Transverse colon (tissue), 4 donors: Measurements from ENCODE around the gene PRKCB. TPM values are rescaled to one million over a fixed set of nuclear protein-coding genes. Genes with fewer than 3 reads are reported as not detected.

Experiments
- DNase-seq: peaks from one replicate; pipeline ENCODE4 v3.0.0-alpha.2; 2019
- H3K27ac ChIP-seq, 4 donors: fragments of 200-600 bp; sonication (generic); 2 replicates each; pipeline ENCODE4 v1.5.1; 2016 to 2018; ENCODE audit warnings: inconsistent platforms in 4 of 4
- H3K27me3 ChIP-seq: fragments of 200-600 bp; sonication (generic); 2 replicates; pipeline ENCODE4 v1.5.1; 2017; ENCODE audit warnings: inconsistent platforms
- H3K36me3 ChIP-seq, 4 donors: fragments of 200-600 bp; sonication (generic); 2 replicates each; pipeline ENCODE4 v1.5.1; 2017 to 2019; ENCODE audit warnings: inconsistent platforms in 4 of 4
- H3K4me1 ChIP-seq, 4 donors: fragments of 200-600 bp; sonication (generic); 2 replicates each; pipeline ENCODE4 v1.5.1; 2017 to 2020; ENCODE audit warnings: inconsistent platforms in 4 of 4
- H3K4me3 ChIP-seq, 4 donors: fragments of 200-600 bp; sonication (generic); 1 replicate in 1 of 4; 2 replicates in 3 of 4; pipeline versions ENCODE4 v1.5.1 to v1.6.1; 2017 to 2019; ENCODE audit warnings: inconsistent platforms in 4 of 4
- H3K9me3 ChIP-seq, 2 donors: fragments of 200-600 bp; sonication (generic); 2 replicates each; pipeline ENCODE4 v1.5.1; 2017 to 2019; ENCODE audit warnings: inconsistent platforms in 2 of 2
- EP300 ChIP-seq: sonication (generic); formaldehyde crosslinking; IDR thresholded peaks from one replicate; pipeline ENCODE4 v1.6.1; 2017; ENCODE audit warnings: antibody characterized with exemption, low read depth
- POLR2A ChIP-seq: fragments of 450-650 bp; IDR thresholded peaks from one replicate; pipeline ENCODE4 v1.6.1; 2016; ENCODE audit warnings: antibody characterized with exemption, mild to moderate bottlenecking, moderate library complexity
- POLR2AphosphoS5 ChIP-seq, 3 donors: sonication (generic); formaldehyde crosslinking; IDR thresholded peaks; one replicate each; pipeline ENCODE4 v1.6.1; 2016; ENCODE audit warnings: antibody characterized with exemption in 3 of 3
- WGBS, 2 donors: methylation state at CpG; one replicate each; pipeline ENCODE4 v1.1.5; 2018; ENCODE audit warnings: low coverage in 1 of 2; 5-methylcytosine and 5-hydroxymethylcytosine counted together
- in situ Hi-C, 4 donors: fragments of 200-750 bp; cut with MboI; loops; one replicate each; pipeline versions ENCODE4 v1.15.0 to v1.15.1; 2017; ENCODE audit warnings: low sequenced_read_pairs in 3 of 4, low pct_ligation_motif_present in 1 of 4, low pct_unique_long_range_greater_than_20kb in 1 of 4
- intact Hi-C: fragments of 100-400 bp; cut with DNase I; formaldehyde crosslinking; loops from one replicate; pipeline ENCODE4 v1.15.1; 2023; ENCODE audit warnings: low total_unique reads
- total RNA-seq, 4 donors: library from RNA; depleted of rRNA; stranded (reverse); fragments of >200 nt; gene quantifications; one replicate each; pipeline ENCODE4 v1.1.0, GENCODE V29; 2016
- TF ChIP-seq, protein P1 (sequence below), 5 experiments: fragments of 200-600 bp in 3 of 5; fragments of 450-650 bp in 2 of 5; sonication (generic) in 3 of 5; IDR thresholded peaks; 1 replicate in 2 of 5; 2 replicates in 3 of 5; pipeline ENCODE4 v1.5.1; 2016 to 2017; ENCODE audit warnings: antibody characterized with exemption in 5 of 5, inconsistent platforms in 3 of 5, mild to moderate bottlenecking in 2 of 5, moderate library complexity in 1 of 5

The PRKCB gene
- total RNA-seq, 4 donors from 2014 or later, result 9.0 to 28.3 (median 15.2) TPM

- in situ Hi-C loops (no loop called here), intact Hi-C loops (loop anchor here (10.0 kb wide), 1 partner anchor 83 kb away; the partner anchor contains the start of gene PRKCB)
- DNase-seq, result no peak
- no peak for TF ChIP-seq POLR2A
- no peak for TF ChIP-seq EP300
- TF ChIP-seq, protein P1, sequence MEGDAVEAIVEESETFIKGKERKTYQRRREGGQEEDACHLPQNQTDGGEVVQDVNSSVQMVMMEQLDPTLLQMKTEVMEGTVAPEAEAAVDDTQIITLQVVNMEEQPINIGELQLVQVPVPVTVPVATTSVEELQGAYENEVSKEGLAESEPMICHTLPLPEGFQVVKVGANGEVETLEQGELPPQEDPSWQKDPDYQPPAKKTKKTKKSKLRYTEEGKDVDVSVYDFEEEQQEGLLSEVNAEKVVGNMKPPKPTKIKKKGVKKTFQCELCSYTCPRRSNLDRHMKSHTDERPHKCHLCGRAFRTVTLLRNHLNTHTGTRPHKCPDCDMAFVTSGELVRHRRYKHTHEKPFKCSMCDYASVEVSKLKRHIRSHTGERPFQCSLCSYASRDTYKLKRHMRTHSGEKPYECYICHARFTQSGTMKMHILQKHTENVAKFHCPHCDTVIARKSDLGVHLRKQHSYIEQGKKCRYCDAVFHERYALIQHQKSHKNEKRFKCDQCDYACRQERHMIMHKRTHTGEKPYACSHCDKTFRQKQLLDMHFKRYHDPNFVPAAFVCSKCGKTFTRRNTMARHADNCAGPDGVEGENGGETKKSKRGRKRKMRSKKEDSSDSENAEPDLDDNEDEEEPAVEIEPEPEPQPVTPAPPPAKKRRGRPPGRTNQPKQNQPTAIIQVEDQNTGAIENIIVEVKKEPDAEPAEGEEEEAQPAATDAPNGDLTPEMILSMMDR (IDR thresholded peaks at IDR 0.05), result no peak
- no peak for TF ChIP-seq POLR2AphosphoS5 (IDR thresholded peaks at IDR 0.05)
- H3K27me3 ChIP-seq, result no peaks in the 10 kb centered on the region
- H3K4me1 ChIP-seq, result no peaks in the 10 kb centered on the region
- H3K9me3 ChIP-seq, result no peaks in the 10 kb centered on the region
- H3K4me3 ChIP-seq, result no peak overlapping the region
- 80 to 95% methylated on average over 2 to 6 of the region's 6 CpGs for WGBS, 2 donors
- no peaks in the 10 kb centered on the region for H3K36me3 ChIP-seq
- no peak overlapping the region for H3K27ac ChIP-seq
Measured at GRCh38 chr16:23917621-23918020, 81.8 kb downstream of the PRKCB start.

GRCh38 chr16:23920446-23920845 lies 84.7 kb downstream of the PRKCB start:
- TF ChIP-seq POLR2AphosphoS5 (IDR thresholded peaks at IDR 0.05) (no peak), EP300 (no peak), POLR2A (no peak)
- no peak overlapping the region for H3K27ac ChIP-seq
- WGBS, 2 donors, result 80 to 91% methylated on average over 1 to 2 of the region's 2 CpGs
- H3K4me1 ChIP-seq, result no peaks in the 10 kb centered on the region
- DNase-seq, result no peak
- no peaks in the 10 kb centered on the region for H3K9me3 ChIP-seq
- in situ Hi-C loops (no loop called here), intact Hi-C loops (no loop called here)
- no peak overlapping the region for H3K4me3 ChIP-seq
- no peaks in the 10 kb centered on the region for H3K36me3 ChIP-seq
- no peaks in the 10 kb centered on the region for H3K27me3 ChIP-seq

GRCh38 chr16:23920899-23921298 lies 85.1 kb downstream of the PRKCB start:
- intact Hi-C loops (no loop called here), in situ Hi-C loops (no loop called here)
- no peaks in the 10 kb centered on the region for H3K4me1 ChIP-seq
- H3K36me3 ChIP-seq, result no peaks in the 10 kb centered on the region
- H3K4me3 ChIP-seq, result no peak overlapping the region
- no peaks in the 10 kb centered on the region for H3K27me3 ChIP-seq
- WGBS, 2 donors, result 83% methylated on average over 3 of the region's 3 CpGs; no CpG with 5 or more reads in 1 of the 2 donors
- no peak overlapping the region for H3K27ac ChIP-seq
- DNase-seq, result no peak
- no peaks in the 10 kb centered on the region for H3K9me3 ChIP-seq
- TF ChIP-seq EP300 (no peak), POLR2AphosphoS5 (IDR thresholded peaks at IDR 0.05) (no peak), POLR2A (no peak)
- TF ChIP-seq, protein P1 (IDR thresholded peaks at IDR 0.05), result no peak

- DNase-seq, result no peak
- no peak for TF ChIP-seq POLR2A
- no peak for TF ChIP-seq POLR2AphosphoS5 (IDR thresholded peaks at IDR 0.05)
- TF ChIP-seq, protein P1 (IDR thresholded peaks at IDR 0.05), result no peak
- no peak for TF ChIP-seq EP300
- Histone ChIP-seq H3K27ac (no peak overlapping the region), H3K36me3 (no peaks in the 10 kb centered on the region), H3K4me3 (no peak overlapping the region), H3K9me3 (no peaks in the 10 kb centered on the region), H3K27me3 (no peaks in the 10 kb centered on the region), H3K4me1 (no peaks in the 10 kb centered on the region)
- intact Hi-C loops (no loop called here), in situ Hi-C loops (no loop called here)
Measured at GRCh38 chr16:23922406-23922805, 86.6 kb downstream of the PRKCB start.

DNA sequence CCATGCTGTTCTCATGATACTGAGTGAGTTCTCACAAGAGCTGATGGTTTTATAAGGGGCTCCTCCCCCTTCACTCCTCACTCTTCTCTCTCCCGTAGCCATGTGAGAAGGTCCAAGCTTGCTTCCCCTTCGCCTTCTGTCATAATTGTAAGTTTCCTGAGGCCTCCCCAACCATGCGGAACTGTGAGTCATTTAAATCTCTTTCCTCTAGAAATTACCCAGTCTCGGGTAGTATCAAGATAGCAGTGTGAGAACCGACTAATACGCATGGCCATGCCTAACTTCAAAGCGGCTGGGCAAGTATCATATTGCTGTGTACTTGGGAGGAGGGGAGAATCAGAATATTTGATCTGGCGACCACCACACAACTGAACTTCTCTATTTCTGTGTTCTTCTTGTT lies 88.3 kb downstream of the PRKCB start:
- no peak overlapping the region for H3K27ac ChIP-seq
- no peak overlapping the region for H3K4me3 ChIP-seq
- no peak for DNase-seq
- TF ChIP-seq EP300, result no peak
- in situ Hi-C loops (no loop called here), intact Hi-C loops (no loop called here)
- no peaks in the 10 kb centered on the region for H3K27me3 ChIP-seq
- 67 to 72% methylated on average over 7 to 8 of the region's 8 CpGs for WGBS, 2 donors
- H3K36me3 ChIP-seq, result no peaks in the 10 kb centered on the region
- H3K9me3 ChIP-seq, result no peaks in the 10 kb centered on the region
- no peaks in the 10 kb centered on the region for H3K4me1 ChIP-seq
